GM10266 (cell line): ENCODE data around the gene DOK4.
A peak's percentile ranks its signal among the peaks of the same experiment; 100 is the strongest.

Experiments used
- DNase-seq: peaks from one replicate; pipeline ENCODE4 v3.0.0; 2012; ENCODE audit errors: extremely low spot score
- CTCF ChIP-seq: IDR thresholded peaks from 2 replicates; pipeline ENCODE4 v1.5.1; 2012; ENCODE audit warnings: mild to moderate bottlenecking, low read depth; ENCODE audit not compliant: control insufficient read depth, insufficient read depth; ENCODE audit errors: missing control alignments

DOK4 gene

DNA sequence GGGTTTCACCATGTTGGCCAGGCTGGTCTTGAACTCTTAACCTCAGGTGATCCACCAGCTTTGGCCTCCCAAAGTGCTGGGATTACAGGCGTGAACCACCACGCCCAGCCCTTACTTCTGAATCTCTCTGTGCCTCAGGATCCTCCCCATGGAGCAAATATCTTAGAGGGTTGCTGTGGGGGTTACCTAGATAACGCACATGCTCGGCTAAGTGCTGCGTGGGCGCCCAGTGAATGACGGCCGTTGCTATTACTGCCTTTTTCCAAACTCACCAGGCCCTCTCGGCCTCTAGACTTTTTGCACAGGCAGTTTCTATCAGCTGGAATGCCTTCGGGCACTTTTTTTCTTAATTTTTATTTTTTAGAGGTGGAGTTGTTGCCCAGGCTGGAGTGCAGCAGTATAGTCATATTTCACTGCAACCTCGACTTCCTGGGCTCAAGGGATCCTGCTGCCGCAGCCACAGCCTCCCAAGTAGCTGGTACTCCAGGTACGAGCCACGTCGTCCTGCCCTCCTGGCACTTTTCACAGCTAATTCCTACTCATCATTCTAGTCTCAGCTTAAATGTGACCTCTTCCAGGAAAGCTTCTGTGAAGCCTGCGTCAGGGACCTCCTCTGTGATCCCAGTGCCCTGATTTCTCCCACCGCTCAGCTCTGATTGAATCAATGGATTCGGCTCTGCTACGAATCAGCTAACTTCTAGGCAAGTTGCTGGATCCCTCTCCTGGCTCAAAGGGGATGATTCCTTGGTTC lies 41.5 kb upstream of the DOK4 start:
- no peak for TF ChIP-seq CTCF
- DNase-seq = no peak

DNA sequence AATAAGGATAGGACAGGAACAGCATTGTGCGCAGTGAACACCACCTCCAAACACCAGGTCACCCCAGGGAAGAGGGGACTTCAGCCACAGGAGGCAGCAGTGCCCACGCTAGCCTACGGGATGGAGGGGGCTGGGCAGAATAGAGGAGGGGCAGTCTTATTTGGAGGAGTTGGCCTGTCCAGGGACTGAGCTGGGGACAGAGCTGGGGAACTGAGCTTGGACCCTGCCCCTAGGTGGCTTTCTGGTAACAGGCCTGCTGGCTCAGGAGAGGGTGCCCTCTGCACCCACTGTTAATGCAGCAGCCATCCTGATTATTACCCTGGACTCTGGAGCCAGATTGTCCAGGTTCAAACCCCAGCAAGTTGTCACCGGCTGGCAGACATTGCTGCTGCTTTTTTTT lies 40.7 kb upstream of the DOK4 start:
- TF ChIP-seq CTCF = no peak
- no peak for DNase-seq

- no peak for TF ChIP-seq CTCF
- DNase-seq = no peak
Observed at GRCh38 chr16:57526498-57526897, 40.2 kb upstream of the DOK4 start.

DNA sequence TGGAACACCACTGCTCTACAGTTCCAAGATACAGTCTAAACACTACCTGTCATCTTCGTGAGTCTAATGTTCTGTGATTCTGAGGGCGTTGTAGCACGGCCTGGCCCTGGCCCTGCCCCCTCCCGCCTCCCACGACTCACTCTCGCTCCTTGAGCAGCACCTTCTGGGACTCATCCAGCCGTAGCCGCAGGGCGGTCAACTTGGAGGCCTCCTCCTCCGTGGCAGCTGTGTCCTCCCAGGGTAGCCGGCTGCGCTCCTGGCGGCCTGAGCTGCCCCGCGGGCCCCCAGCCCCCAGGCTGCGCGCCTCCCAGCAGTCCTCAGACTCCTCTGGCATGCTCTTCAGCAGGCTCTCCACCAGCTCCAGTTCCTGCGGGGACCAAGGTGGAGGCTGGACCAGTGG lies 39.5 kb upstream of the DOK4 start:
- DNase-seq = no peak

DNA sequence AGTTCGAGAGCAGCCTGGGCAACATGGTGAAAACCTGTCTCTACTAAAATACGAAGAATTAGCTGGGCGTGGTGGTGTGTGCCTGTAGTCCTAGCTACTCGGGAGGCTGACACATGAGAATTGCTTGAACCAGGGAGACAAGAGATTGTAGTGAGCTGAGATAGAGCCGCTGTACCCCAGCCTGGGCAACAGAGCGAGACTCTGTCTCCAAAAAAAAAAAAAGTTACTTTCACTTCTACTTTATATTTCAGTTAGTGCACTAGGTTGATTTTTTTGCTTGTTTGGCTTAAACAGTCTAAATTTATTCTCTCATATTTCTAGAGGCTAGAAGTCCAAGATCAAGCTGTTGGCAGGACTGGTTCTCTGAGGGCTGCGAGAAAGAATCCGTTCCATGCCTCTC lies 36.7 kb upstream of the DOK4 start:
- no peak for DNase-seq

More for the DNA sequence above, 39.5 kb upstream of the DOK4 start:
- no peak for TF ChIP-seq CTCF

DNA sequence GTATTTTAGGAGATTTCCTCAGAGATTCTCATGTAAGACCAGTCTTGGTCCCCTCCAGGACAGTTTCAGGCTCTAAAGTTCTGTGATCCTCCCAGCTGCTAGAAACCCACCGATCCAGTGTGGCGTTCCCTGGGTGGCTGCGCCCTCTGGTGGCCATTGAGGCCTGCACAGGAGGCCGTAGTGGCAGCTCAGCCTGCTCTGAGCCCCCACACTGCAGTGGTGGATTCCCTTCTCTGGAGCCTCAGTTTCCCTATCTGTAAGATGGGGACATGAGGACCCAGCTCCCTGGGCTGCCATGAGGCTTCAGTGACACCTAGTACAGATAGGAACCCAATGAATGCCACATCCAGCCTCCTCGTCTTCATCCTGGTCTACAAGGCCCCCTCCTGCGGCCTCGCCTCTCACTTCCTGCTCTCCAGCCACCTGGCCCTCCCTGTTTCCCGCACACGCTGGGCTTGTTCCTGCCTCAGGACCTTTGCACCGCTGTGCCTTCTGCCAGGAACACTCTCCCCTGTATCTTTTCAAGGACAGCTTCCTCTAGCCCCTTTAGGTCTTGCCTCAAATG lies 33.6 kb upstream of the DOK4 start:
- DNase-seq = peak; percentile 93
- TF ChIP-seq CTCF = peak; percentile 97

More for the DNA sequence above, 36.7 kb upstream of the DOK4 start:
- no peak for TF ChIP-seq CTCF

- DNase-seq = no peak
- no peak for TF ChIP-seq CTCF
Observed at GRCh38 chr16:57518922-57519321, 32.6 kb upstream of the DOK4 start.
